Transverse colon (tissue), 3 donors: ENCODE measurements around the gene ACP7.

ENCODE experiments used
- CTCF ChIP-seq, 5 experiments: fragments of 200-600 bp in 3 of 5; fragments of 450-650 bp in 2 of 5; sonication (generic) in 3 of 5; IDR thresholded peaks; 1 replicate in 2 of 5; 2 replicates in 3 of 5; pipeline ENCODE4 v1.5.1; 2016 to 2017; ENCODE audit warnings: antibody characterized with exemption in 5 of 5, inconsistent platforms in 3 of 5, mild to moderate bottlenecking in 2 of 5, moderate library complexity in 1 of 5
- POLR2A ChIP-seq: fragments of 450-650 bp; IDR thresholded peaks from one replicate; pipeline ENCODE4 v1.6.1; 2016; ENCODE audit warnings: antibody characterized with exemption, mild to moderate bottlenecking, moderate library complexity

- no peak for TF ChIP-seq POLR2A
- TF ChIP-seq CTCF (IDR thresholded peaks at IDR 0.05), result no peak
These were observed 71.0 kb downstream of the ACP7 start for GRCh38 chr19:39155114-39155700.
